Endothelial cell of umbilical vein (primary cell): ENCODE data around the gene ABTB2. TPM values are rescaled to one million over a fixed set of nuclear protein-coding genes. Genes with fewer than 3 reads are reported as not detected.

ENCODE experiments used
- BruUV-seq: library from RNA; stranded (reverse); fragments of 400-500 nt; replicated peaks from 2 replicates; lab custom pipeline; 2021; lab: Mats Ljungman, UMichigan
- CTCF ChIA-PET: fragments of 300-600, 350-600 bp; sonication (Branson Sonifier 250); formaldehyde crosslinking; loops from one replicate; lab custom pipeline; 2021; ENCODE audit warnings: antibody characterized with exemption, inconsistent platforms; lab: Charles Lee
- POLR2A ChIA-PET: fragments of 300-600, 350-600 bp; sonication (Branson Sonifier 250); formaldehyde crosslinking; loops from one replicate; lab custom pipeline; 2021; ENCODE audit warnings: antibody characterized with exemption, inconsistent platforms; lab: Charles Lee
- DNase-seq: peaks from one replicate; pipeline ENCODE4 v3.0.0-alpha.2; 2011; ENCODE audit warnings: low read depth, low spot score
- FAIRE-seq: peaks from 2 replicates; lab custom pipeline; 2011; peaks lifted over from hg19 to GRCh38; lab: Jason Lieb, UNC
- H2AFZ ChIP-seq: 2 replicates; pipeline ENCODE4 v1.6.0; 2012; ENCODE audit warnings: low read depth, low read length, control low read depth, inconsistent platforms
- H3K27ac ChIP-seq: 2 replicates; pipeline ENCODE4 v1.5.1; 2011; ENCODE audit warnings: low read depth, mild to moderate bottlenecking, control low read depth, low read length, moderate library complexity; ENCODE audit not compliant: insufficient read depth
- H3K27me3 ChIP-seq, 2 experiments: 2 replicates each; pipeline versions ENCODE4 v1.6.0 to v1.6.1; 2011; ENCODE audit warnings: low read length in 2 of 2, mixed read lengths in 1 of 2; ENCODE audit not compliant: control insufficient read depth in 2 of 2, insufficient read depth in 2 of 2
- H3K36me3 ChIP-seq, 2 experiments: 2 replicates in 1 of 2; 3 replicates in 1 of 2; pipeline ENCODE4 v1.5.1; 2011; ENCODE audit warnings: low read length in 2 of 2, mild to moderate bottlenecking in 1 of 2, moderate library complexity in 1 of 2; ENCODE audit not compliant: control insufficient read depth in 2 of 2, insufficient read depth in 2 of 2; ENCODE audit errors: extremely low read depth in 1 of 2
- H3K4me1 ChIP-seq: 3 replicates; pipeline ENCODE4 v1.5.1; 2011; ENCODE audit warnings: mild to moderate bottlenecking, low read length; ENCODE audit not compliant: control insufficient read depth, insufficient read depth; ENCODE audit errors: extremely low read depth
- H3K4me2 ChIP-seq: 2 replicates; pipeline ENCODE4 v1.6.1; 2011; ENCODE audit warnings: low read length, control low read depth, mixed read lengths; ENCODE audit not compliant: insufficient read depth
- H3K4me3 ChIP-seq, 3 experiments: fragments of 200-600 bp in 1 of 3; sonication (generic), shearing (Covaris generic) in 1 of 3; replicated peaks in 1 of 3; 2 replicates each; pipeline ENCODE4 v1.5.1; 2011 to 2016; ENCODE audit warnings: control low read depth in 3 of 3, low read length in 3 of 3, mild to moderate bottlenecking in 2 of 3, inconsistent platforms in 1 of 3, low read depth in 1 of 3, moderate library complexity in 1 of 3; ENCODE audit not compliant: insufficient read depth in 1 of 3
- H3K79me2 ChIP-seq: 2 replicates; pipeline ENCODE4 v1.6.0; 2012; ENCODE audit warnings: low read length, inconsistent platforms; ENCODE audit not compliant: control insufficient read depth, insufficient read depth
- H3K9ac ChIP-seq: replicated peaks from 2 replicates; pipeline ENCODE3; 2011; ENCODE audit warnings: low read length, control low read depth; ENCODE audit not compliant: insufficient read depth; ENCODE audit errors: extremely low read depth
- H3K9me1 ChIP-seq: replicated peaks from 3 replicates; pipeline ENCODE4 v1.6.0; 2011; ENCODE audit warnings: mild to moderate bottlenecking, low read length; ENCODE audit not compliant: control insufficient read depth, insufficient read depth; ENCODE audit errors: extremely low read depth
- H3K9me3 ChIP-seq: replicated peaks from 2 replicates; pipeline ENCODE4 v1.5.1; 2012; ENCODE audit warnings: low read length, inconsistent platforms; ENCODE audit not compliant: control insufficient read depth, insufficient read depth
- H4K20me1 ChIP-seq: replicated peaks from 2 replicates; pipeline ENCODE3; 2011; ENCODE audit warnings: mild to moderate bottlenecking, low read length; ENCODE audit not compliant: control insufficient read depth, insufficient read depth; ENCODE audit errors: extremely low read depth
- CTCF ChIP-seq, 2 donors: IDR thresholded peaks; 1 replicate in 1 of 2; 2 replicates in 1 of 2; pipeline ENCODE4 v1.5.1; 2011; ENCODE audit warnings: low read length in 2 of 2, mild to moderate bottlenecking in 2 of 2, moderate library complexity in 2 of 2, control low read depth in 1 of 2, inconsistent platforms in 1 of 2, low read depth in 1 of 2; ENCODE audit not compliant: insufficient read depth in 1 of 2; ENCODE audit errors: extremely low read depth in 1 of 2
- EZH2 ChIP-seq: IDR thresholded peaks from 2 replicates; pipeline ENCODE4 v1.6.1; 2012; ENCODE audit warnings: borderline replicate concordance, low read depth, mild to moderate bottlenecking, moderate library complexity, low read length, inconsistent platforms; ENCODE audit not compliant: severe bottlenecking
- FOS ChIP-seq: IDR thresholded peaks from 2 replicates; pipeline ENCODE4 v1.6.1; 2011; ENCODE audit warnings: mild to moderate bottlenecking, low read length, moderate library complexity, borderline replicate concordance; ENCODE audit not compliant: insufficient read depth
- GATA2 ChIP-seq: IDR thresholded peaks from 2 replicates; pipeline ENCODE4 v1.7.0; 2011; ENCODE audit warnings: low read depth, mild to moderate bottlenecking, moderate library complexity, mixed read lengths, low read length; ENCODE audit not compliant: insufficient read length, insufficient read depth
- JUN ChIP-seq: IDR thresholded peaks from 2 replicates; pipeline ENCODE4 v1.6.1; 2011; ENCODE audit warnings: borderline replicate concordance, low read depth; ENCODE audit not compliant: insufficient read length, insufficient read depth
- MAX ChIP-seq: IDR thresholded peaks from 2 replicates; pipeline ENCODE4 v1.6.1; 2011; ENCODE audit not compliant: insufficient read depth, insufficient read length
- MYC ChIP-seq: IDR thresholded peaks from one replicate; pipeline ENCODE4 v1.6.1; 2011; ENCODE audit warnings: mild to moderate bottlenecking, low read depth, low read length
- POLR2A ChIP-seq: IDR thresholded peaks from 2 replicates; pipeline ENCODE4 v1.6.1; 2012; ENCODE audit warnings: low read depth, mild to moderate bottlenecking, control low read depth, low read length
- POLR2AphosphoS5 ChIP-seq: IDR thresholded peaks from 2 replicates; pipeline ENCODE4 v1.6.1; 2012; ENCODE audit warnings: low read depth, mild to moderate bottlenecking, control low read depth, low read length, moderate library complexity; ENCODE audit not compliant: insufficient read depth
- dilution Hi-C: fragments of 300-500 bp; cut with MboI; formaldehyde crosslinking; loops from one replicate; pipeline ENCODE4 v1.15.0; 2019; ENCODE audit warnings: low sequenced_read_pairs; ENCODE audit not compliant: extremely low pct_ligation_motif_present
- intact Hi-C: fragments of 100-400 bp; cut with micrococcal nuclease; formaldehyde crosslinking; loops from one replicate; pipeline ENCODE4 v1.10.0; 2022
- polyA plus RNA-seq, 4 experiments: library from polyadenylated mRNA; depleted of rRNA in 3 of 4; stranded (reverse) in 3 of 4; unstranded in 1 of 4; fragments of >200 nt; gene quantifications; 2 replicates each; pipeline versions ENCODE4 v1.2.1 to v1.2.3, GENCODE V29; 2011 to 2012; ENCODE audit warnings: missing spikeins in 1 of 4
- total RNA-seq: library from RNA; stranded (reverse); gene quantifications from 2 replicates; pipeline ENCODE4 v1.2.3, GENCODE V29; 2021

ABTB2 gene
- total and polyA plus RNA-seq, 2 donors (not counting 3 experiments of a cell fraction or from before 2014, with no cell fraction given) = 0.11 to 0.14 TPM

DNA sequence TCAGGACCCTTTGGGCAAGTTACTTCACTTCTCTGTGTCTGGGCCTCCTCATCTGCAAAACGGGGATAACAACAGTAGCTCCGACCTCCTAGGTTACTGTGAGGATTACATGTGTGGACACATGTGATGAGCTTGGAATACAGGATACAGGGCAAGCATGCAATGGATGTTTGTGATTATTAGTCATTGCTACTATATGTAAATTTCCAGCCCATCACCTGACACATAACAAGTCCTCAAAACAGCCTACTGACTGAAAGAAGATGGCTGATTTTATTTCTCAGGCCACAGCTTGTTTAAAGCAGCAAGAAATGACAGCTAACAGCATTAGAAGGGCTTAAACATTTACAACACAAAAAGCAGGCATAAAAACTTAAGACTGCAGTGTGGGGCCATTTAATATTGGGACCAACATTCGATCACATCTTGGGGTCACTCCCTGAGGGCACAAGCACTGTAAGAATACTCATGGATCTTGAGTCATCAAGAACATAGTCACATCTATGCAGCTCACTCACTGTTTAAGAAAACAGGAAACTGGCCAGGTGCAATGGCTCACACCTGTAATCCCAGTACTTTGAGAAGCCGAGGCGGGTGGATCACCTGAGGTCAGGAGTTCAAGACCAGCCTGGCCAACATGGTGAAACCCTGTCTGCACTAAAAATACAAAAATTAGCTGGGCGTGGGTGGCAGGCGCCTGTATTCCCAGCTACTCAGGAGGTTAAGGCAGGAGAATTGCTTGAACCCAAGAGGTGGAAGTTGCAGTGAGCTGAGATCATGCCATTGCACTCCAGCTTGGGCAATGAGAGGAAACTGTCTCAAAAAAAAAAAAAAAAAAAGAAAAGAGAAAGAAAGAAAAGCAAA is 49.5 kb downstream of the ABTB2 start:
- FAIRE-seq (no peak), DNase-seq (no peak)
- no peaks in the 10 kb centered on the region for H3K27me3 ChIP-seq
- BruUV-seq = no TSS peak
- H4K20me1 ChIP-seq = no peaks in the 10 kb centered on the region
- no peaks in the 10 kb centered on the region for H3K4me1 ChIP-seq
- ChIA-PET POLR2A (no interaction called here), CTCF (no interaction called here)
- H3K9me1 ChIP-seq = no peaks in the 10 kb centered on the region
- intact Hi-C loops = no loop called here
- H3K27ac ChIP-seq = no peak overlapping the region
- H3K4me3 ChIP-seq = no peak overlapping the region
- no peaks in the 10 kb centered on the region for H3K36me3 ChIP-seq
- no peak overlapping the region for H3K4me2 ChIP-seq
- dilution Hi-C loops = no loop called here
- H3K9me3 ChIP-seq = no peaks in the 10 kb centered on the region
- no peaks in the 10 kb centered on the region for H3K79me2 ChIP-seq
- TF ChIP-seq POLR2AphosphoS5 (no peak), JUN (no peak), FOS (no peak), GATA2 (no peak), CTCF (IDR thresholded peaks at IDR 0.05; ENCODE audit: extremely low read depth in 1 of 2, insufficient read depth in 1 of 2, low read depth in 1 of 2, low read length in 2 of 2) (no peak), EZH2 (no peak), MAX (no peak), POLR2A (no peak), MYC (no peak)
- H3K9ac ChIP-seq = no peak overlapping the region
- no peak overlapping the region for H2AFZ ChIP-seq
